Activated CD4-positive, CD25-positive, alpha-beta regulatory T cell treated with anti-CD3 and anti-CD28 coated beads, Interleukin-2, amount 50 U/mL, for 24 hours (primary cell): ENCODE results near the gene DACH1.

Experiments
- ATAC-seq, 2 donors: fragments of 150-1000 bp; cut with Tn5 transposase; one replicate each; pipeline ENCODE4 v1.10.0; 2021; ENCODE audit warnings: mild to moderate bottlenecking in 1 of 2, moderate library complexity in 1 of 2

DACH1 gene

GRCh38 chr13:71618159-71618558 lies 248.8 kb downstream of the DACH1 start:
- ATAC-seq: no peak

DNA sequence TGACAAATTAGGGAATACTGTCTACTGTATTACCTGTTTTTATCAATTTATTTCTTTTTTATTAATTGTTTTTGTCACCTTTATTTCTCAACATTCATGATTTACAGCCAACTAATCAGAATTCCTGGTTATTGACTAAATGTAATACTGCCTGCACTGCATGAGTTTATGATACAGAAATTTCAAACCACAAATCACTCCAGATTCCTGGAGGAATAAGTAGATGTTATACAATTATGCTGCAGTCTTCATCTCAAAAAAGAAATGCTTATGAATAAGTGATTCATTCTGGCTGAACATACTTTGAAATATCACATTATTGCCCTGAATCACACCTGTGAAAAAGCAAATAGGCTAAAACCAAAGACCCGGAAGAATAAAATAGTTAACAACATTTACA lies 249.7 kb downstream of the DACH1 start:
- no peak for ATAC-seq

GRCh38 chr13:71613066-71613745 lies 253.8 kb downstream of the DACH1 start:
- no peak for ATAC-seq

DNA sequence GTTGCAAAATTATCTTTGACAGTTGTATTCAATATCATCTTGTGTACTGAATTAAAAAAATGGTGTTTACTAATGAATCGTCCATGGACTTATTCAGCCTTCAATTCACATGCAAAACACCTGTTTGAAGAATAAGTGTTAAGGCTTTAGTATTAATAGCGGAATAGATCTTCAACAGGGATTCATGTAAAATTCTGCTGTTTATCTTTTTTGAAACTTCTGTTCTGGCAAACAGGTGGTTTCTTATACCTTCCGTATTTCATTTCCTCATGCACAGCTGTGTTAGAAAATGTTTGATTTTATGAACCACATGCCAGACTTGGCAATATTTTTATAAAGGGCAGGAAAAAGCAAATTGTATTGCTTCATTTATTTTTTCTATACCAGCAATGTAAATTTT lies 255.7 kb downstream of the DACH1 start:
- no peak for ATAC-seq

DNA sequence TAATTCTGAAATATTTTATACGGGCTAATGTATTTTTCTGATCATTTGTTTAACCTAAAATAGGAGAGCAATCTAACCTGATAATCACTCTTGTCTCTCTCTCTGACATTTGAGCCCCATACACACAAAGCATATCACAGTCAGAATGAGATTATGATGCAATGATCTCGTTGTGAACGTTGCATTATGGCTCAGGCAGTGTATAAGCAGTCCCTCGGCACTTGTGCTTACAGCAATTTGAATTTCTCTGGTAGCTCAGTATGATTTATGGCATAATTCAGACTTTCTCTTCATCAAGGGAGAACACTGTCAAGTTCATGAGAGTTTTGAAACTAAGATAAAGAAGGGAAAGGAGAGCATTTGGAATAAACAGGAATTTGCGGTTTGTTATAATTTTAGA lies 256.1 kb downstream of the DACH1 start:
- no peak for ATAC-seq

DNA sequence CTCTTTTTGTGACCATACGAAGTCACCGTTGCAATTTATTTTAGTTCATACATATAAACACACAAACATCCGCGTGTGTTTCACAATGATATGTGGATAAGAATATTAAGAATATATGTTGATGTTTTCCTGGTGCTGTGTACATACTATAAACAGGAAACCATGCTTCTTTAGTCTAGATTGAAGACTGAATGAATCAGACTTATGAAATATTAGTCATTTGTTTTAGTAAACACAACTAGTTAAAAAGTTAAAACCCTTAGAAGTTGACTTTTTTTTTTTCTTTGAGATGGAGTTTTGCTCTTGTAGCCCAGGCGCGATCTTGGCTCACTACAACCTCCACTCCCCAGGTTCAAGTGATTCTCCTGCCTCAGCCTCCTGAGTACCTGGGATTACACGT lies 257.7 kb downstream of the DACH1 start:
- ATAC-seq: no peak

GRCh38 chr13:71607575-71607974 lies 259.4 kb downstream of the DACH1 start:
- no peak for ATAC-seq

GRCh38 chr13:71606818-71607217 lies 260.2 kb downstream of the DACH1 start:
- ATAC-seq: no peak

DNA sequence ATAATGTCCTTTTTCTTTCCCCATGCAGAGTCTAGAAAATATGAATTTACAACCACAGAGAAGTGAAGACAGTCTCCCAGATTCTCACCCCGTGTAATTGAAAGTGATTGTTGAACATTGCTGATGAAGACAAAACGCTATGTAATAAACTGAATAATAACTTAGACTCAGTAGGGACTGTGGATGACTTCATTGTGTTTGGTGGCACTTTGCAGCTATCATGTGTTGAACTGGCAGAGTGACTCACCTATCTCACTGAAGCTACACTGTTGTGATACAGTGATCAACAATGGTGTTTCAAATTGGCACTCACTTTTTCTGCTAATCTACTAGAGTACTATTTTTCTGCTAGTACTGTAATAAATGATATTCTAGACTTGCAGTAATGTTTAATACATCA lies 261.3 kb downstream of the DACH1 start:
- ATAC-seq: no peak

- ATAC-seq: no peak
These were observed 263.7 kb downstream of the DACH1 start for GRCh38 chr13:71603255-71603654.

- ATAC-seq: no peak
These were observed 264.7 kb downstream of the DACH1 start for GRCh38 chr13:71602344-71602743.

- ATAC-seq: no peak
These were observed 269.9 kb downstream of the DACH1 start for GRCh38 chr13:71597150-71597549.

GRCh38 chr13:71596116-71596515 lies 270.9 kb downstream of the DACH1 start:
- no peak for ATAC-seq

DNA sequence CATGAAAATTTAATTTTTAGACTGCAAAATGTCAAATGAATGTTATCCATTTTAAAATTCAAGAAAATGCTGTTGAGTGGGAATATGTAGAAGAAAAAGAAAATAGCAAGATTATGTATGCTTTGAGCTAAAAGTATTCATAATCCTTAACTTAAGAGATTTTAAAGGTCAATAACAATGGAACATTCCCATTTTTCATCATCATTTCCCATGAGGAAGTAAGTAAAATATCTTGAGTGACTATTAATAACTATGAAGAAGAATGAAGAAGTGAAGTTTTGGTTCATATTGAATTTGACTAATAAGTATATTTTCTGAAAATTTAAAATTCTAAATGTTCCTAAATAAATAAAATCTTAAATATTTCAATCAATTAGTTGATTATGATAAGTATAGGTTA lies 273.4 kb downstream of the DACH1 start:
- ATAC-seq: no peak

DNA sequence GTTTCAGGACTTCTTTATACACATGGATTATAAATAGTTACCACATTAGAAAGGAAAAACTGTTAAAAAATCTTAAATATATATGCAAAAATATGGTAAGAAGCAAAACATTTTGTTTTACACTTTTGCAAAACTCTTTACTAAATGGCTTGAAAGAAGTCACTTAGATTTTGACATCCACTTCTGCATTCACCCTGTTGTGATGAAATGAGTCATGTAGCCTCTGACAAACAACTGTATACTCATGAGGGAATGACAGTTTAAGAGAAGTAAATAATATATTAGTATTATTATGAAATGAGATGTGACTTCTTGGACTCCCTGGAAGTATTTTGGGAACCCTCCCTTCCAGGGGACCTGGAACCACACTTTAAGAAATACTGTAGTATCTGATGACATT lies 275.6 kb downstream of the DACH1 start:
- ATAC-seq: no peak

DNA sequence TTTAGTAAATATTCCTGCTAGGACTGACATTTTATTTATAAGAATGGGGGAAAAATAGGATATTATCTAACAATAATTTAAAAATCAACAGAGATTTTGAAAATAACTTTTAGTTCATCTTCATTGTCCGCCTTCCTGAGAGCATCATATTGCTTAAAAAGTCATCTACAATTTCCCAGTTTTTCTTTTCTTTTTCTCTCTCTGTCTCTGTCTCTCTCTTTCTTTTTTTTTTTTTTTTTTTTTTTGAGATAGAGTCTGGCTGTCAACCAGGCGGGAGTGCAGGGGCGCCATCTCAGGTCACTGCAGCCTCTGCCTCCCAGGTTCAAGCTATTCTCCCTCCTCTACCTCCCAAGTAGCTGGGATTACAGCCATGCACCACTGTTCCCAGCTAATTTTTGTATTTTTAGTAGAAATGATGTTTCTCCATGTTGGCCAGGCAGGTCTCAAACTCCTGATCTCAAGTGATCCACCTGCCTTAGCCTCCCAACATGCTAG lies 276.3 kb downstream of the DACH1 start:
- no peak for ATAC-seq

GRCh38 chr13:71589032-71589431 lies 278.0 kb downstream of the DACH1 start:
- no peak for ATAC-seq

DNA sequence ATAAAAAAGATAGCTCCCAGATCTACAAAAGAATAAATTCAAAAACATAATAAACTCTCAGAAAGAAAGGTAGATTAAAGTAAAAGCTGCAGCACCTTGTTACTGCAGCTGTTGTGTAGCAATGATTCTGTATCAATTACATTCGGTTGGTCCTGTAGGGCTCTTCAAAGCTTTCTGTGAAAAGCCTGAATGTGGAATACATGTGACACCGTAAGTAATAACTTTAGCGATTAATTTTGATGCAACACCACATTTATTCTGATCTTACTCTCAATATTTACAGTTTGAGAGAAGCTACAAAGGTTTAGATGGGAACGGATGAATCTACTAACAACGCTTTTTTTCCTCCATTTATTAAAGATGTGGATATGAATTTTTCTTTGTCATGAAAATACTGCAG lies 279.2 kb downstream of the DACH1 start:
- ATAC-seq: no peak

DNA sequence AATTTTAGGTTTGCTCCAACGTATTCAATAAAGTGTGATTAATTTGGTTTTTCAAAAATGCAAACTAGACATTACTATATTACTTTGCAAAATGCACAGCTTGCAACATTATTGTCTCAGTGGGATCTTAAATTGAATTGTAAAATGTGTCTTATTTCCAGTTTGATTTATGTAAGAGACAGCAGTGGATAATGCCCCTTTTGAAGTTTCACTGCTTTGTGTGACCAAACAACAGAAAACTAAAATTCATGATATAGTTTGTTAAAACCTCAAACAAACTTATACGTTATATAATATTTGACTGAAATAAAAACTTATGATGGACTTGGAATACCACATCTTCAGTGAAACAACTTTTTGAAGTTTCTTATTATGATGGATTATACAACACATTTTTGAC lies 279.8 kb downstream of the DACH1 start:
- ATAC-seq: no peak

- no peak for ATAC-seq
These were observed 283.4 kb downstream of the DACH1 start for GRCh38 chr13:71583581-71583980.

DNA sequence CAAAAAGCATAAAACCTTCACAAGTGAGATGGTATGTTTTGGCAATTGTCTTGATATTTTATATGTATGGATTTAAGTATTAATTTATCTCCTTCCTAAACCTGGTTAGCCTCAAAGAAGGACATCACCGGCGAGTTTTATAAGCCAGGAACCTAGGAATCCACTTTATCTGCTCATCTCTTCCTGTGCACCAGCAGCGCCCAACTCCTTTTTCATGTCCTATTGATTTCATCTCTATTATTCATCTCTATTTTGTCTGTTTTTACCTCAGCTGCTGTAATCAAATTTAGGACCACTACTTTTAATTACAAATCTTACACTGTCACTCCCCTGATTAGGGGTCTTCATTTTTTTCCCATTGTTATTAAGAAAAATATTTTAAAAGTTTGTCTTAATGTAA lies 286.4 kb downstream of the DACH1 start:
- ATAC-seq: no peak

DNA sequence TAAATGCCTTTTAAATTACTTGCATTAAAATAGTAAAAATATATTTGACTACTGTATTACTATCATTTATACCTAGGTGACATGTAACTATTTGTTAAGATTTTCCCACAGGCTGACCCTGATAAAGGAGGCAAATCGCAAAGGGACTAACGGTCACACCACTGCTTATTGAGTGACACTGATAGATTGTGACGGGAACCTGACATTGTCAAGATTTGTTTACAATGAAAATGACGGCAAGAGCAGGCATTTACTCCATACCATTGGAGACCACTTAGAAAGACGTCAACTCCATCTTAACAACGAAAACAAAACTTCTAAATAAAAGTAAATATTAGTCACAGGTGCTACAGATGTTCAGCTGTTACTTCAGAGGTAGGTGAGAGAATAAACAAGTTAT lies 289.0 kb downstream of the DACH1 start:
- ATAC-seq: no peak

GRCh38 chr13:71577127-71577526 lies 289.9 kb downstream of the DACH1 start:
- ATAC-seq: no peak

DNA sequence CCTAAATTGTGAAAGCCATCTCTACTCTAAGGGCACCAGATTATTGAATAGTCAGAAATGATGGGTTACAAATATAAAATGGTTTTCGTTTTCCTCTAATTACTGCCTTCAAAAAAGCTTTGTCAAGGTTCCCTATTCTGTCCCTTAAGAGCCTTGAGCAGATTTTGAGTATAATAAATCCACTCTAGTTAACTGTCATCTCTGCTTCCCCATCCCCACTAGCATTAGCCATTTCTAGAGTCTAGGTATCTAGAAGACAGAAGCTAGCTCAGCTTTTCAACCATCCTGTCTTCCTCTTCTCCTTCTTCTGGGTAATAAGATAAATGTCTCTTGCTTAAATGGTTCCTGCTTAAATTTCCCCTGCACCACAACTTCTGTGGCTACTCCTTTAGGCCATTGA lies 290.4 kb downstream of the DACH1 start:
- ATAC-seq: no peak

- no peak for ATAC-seq
These were observed 320.1 kb downstream of the DACH1 start for GRCh38 chr13:71546881-71547280.
